K562 (cell line): Measurements from ENCODE around the gene ZNRF1. TPM values are rescaled to one million over a fixed set of nuclear protein-coding genes. Genes with fewer than 3 reads are reported as not detected.

Experiments used
- MXI1 ChIP-seq: IDR thresholded peaks from 2 replicates; pipeline ENCODE4 v1.6.1; 2011; ENCODE audit warnings: low read depth, mild to moderate bottlenecking, improper control_type of control experiment, low read length
- MYC ChIP-seq, 2 experiments: fragments of 250-450 bp in 1 of 2; sonication (Bioruptor Pico) in 1 of 2; IDR thresholded peaks; 2 replicates each; pipeline versions ENCODE4 v1.5.1 to v1.6.1; 2012 to 2021; ENCODE audit warnings: low read depth in 2 of 2, borderline replicate concordance in 1 of 2, improper control_type of control experiment in 1 of 2, low read length in 1 of 2, mild to moderate bottlenecking in 1 of 2, moderate library complexity in 1 of 2
- PHB ChIP-seq: fragments of 250-450 bp; sonication (Bioruptor Pico); IDR thresholded peaks from 2 replicates; pipeline ENCODE4 v1.5.0; 2021
- SAP30 ChIP-seq: fragments of 200-600 bp; sonication (generic); IDR thresholded peaks from 2 replicates; pipeline ENCODE4 v1.6.1; 2012; ENCODE audit warnings: borderline replicate concordance, low read depth, mild to moderate bottlenecking, moderate library complexity, low read length, control low read depth, inconsistent platforms; ENCODE audit not compliant: insufficient read depth, poor library complexity, severe bottlenecking
- SREBF1 ChIP-seq: fragments of 150-350 bp; IDR thresholded peaks from 2 replicates; pipeline ENCODE4 v1.6.1; 2014; ENCODE audit warnings: antibody characterized with exemption, low read depth, low read length, borderline replicate concordance
- TBP ChIP-seq: optimal IDR thresholded peaks from 2 replicates; pipeline ENCODE3; 2011; ENCODE audit warnings: low read depth, low read length, improper control_type of control experiment
- ZBTB17 ChIP-seq: fragments of 450-650 bp; formaldehyde crosslinking; IDR thresholded peaks from 2 replicates; pipeline ENCODE4 v1.4.0; 2020; ENCODE audit warnings: mild to moderate bottlenecking
- polyA plus RNA-seq, 8 experiments: library from polyadenylated mRNA; depleted of rRNA in 4 of 8; stranded (reverse) in 5 of 8; unstranded in 3 of 8; fragments of >200 nt; fragmentation: Nextera tagmentation in 2 of 8; fragmentation: Illumina TruSeq in 1 of 8; extraction: Ambion mirVana in 2 of 8; extraction: Trizol in 1 of 8; gene quantifications; 2 replicates each; pipeline versions ENCODE4 v1.2.1 to v1.2.3, GENCODE V29; 2011 to 2014; ENCODE audit warnings: inconsistent platforms in 1 of 8, missing spikeins in 1 of 8
- total RNA-seq, 7 experiments: library from RNA; depleted of rRNA in 6 of 7; stranded (reverse); fragments of >200 nt in 6 of 7; fragmentation: Illumina TruSeq in 2 of 7; extraction: Trizol in 2 of 7; gene quantifications; 2 replicates each; pipeline versions ENCODE4 v1.2.1 to v1.2.3, GENCODE V29; 2011 to 2021; ENCODE audit warnings: low replicate concordance in 1 of 7
- TF ChIP-seq, protein P1 (sequence below): conservative IDR thresholded peaks from 2 replicates; pipeline ENCODE4 v1.6.1; 2011; ENCODE audit warnings: low read depth, mild to moderate bottlenecking, low read length; ENCODE audit not compliant: control insufficient read depth
- TF ChIP-seq, protein P2 (sequence below): fragments of 450-650 bp; formaldehyde crosslinking; conservative IDR thresholded peaks from 2 replicates; pipeline ENCODE4 v1.4.0; 2022; ENCODE audit warnings: mild to moderate bottlenecking, missing genetic modification characterization
- TF ChIP-seq, protein P3 (sequence below), 2 experiments: fragments of 150-350 bp in 1 of 2; IDR thresholded peaks; 2 replicates each; pipeline ENCODE4 v1.6.1; 2012 to 2016; ENCODE audit warnings: low read depth in 2 of 2, low read length in 2 of 2, mild to moderate bottlenecking in 1 of 2, moderate library complexity in 1 of 2
- TF ChIP-seq, protein P4 (sequence below): fragments of 450-650 bp; IDR thresholded peaks from 2 replicates; pipeline ENCODE4 v1.6.1; 2016; ENCODE audit warnings: borderline replicate concordance
- TF ChIP-seq, protein P5 (sequence below): sonication (generic); formaldehyde crosslinking; IDR thresholded peaks from 2 replicates; pipeline ENCODE4 v1.8.0; 2022; ENCODE audit warnings: mild to moderate bottlenecking, missing genetic modification reagents

The ZNRF1 gene
- total and polyA plus RNA-seq, 9 of the 15 experiments (the other 6 are each of a cell fraction or from before 2014, with no cell fraction given): 9.5 to 37.7 (median 20.0) TPM

DNA sequence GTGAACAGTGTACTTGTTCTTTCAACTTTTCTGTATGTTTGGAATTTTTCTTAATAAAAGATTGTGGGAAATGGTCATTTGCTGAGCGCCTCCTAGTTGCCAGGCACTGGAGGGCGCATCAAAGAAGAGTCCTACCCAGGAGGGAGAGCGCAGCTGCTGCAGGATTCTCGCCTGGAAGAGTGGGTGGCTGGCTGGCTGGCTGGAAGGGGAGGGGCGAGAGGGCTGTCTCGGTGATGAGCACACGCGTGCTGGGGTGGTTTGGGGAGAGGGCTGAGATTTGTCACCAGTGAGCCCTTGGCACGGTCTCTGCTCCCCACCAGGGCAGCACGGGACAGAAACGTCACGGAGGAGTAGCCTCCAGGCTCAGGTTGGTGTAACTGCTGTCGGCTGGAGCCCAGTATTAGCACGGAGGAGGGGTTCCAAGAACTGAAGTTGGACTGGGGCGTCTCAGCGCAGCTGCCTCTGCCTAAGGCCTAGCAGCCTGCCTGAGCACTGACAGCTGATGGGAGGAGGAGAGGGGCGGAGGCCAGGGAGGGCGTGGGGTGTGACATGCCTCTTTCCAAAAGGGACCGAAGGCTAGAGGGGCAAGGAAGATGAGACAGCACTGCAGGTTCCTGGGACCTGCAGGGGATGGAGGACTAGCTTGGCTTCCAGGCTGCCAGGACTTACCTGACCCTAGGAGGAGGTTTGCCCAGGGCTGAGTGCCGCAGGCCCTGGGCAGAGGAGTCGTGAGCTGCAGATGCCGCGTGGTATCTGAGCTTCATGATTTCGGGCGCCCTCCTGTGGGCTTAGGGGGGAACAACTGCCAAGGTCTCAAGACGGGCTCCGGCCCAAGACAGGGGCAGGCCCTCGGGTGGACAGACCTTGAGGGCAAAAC lies 112.1 kb downstream of the ZNRF1 start (continued):
- TF ChIP-seq PHB (CRISPR knock-in tag): no peak; the same call in 1 of the 2 replicates
- TF ChIP-seq, protein P1, sequence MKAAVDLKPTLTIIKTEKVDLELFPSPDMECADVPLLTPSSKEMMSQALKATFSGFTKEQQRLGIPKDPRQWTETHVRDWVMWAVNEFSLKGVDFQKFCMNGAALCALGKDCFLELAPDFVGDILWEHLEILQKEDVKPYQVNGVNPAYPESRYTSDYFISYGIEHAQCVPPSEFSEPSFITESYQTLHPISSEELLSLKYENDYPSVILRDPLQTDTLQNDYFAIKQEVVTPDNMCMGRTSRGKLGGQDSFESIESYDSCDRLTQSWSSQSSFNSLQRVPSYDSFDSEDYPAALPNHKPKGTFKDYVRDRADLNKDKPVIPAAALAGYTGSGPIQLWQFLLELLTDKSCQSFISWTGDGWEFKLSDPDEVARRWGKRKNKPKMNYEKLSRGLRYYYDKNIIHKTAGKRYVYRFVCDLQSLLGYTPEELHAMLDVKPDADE: 0 out of 2 replicates have a peak, but pooled peaks have one; percentile 57
- TF ChIP-seq MYC (IDR thresholded peaks at IDR 0.05; ENCODE audit: low read depth, low read length): peak; percentile 94
- no peak; the same call in 1 of the 2 replicates for TF ChIP-seq MYC (CRISPR knock-in tag; IDR thresholded peaks at IDR 0.05; ENCODE audit: borderline replicate concordance, low read depth)
- TF ChIP-seq, protein P2, sequence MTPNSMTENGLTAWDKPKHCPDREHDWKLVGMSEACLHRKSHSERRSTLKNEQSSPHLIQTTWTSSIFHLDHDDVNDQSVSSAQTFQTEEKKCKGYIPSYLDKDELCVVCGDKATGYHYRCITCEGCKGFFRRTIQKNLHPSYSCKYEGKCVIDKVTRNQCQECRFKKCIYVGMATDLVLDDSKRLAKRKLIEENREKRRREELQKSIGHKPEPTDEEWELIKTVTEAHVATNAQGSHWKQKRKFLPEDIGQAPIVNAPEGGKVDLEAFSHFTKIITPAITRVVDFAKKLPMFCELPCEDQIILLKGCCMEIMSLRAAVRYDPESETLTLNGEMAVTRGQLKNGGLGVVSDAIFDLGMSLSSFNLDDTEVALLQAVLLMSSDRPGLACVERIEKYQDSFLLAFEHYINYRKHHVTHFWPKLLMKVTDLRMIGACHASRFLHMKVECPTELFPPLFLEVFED (CRISPR knock-in tag): no peak
- peak; percentile 86; the same call in 1 of the 2 replicates for TF ChIP-seq MXI1
- TF ChIP-seq, protein P3, sequence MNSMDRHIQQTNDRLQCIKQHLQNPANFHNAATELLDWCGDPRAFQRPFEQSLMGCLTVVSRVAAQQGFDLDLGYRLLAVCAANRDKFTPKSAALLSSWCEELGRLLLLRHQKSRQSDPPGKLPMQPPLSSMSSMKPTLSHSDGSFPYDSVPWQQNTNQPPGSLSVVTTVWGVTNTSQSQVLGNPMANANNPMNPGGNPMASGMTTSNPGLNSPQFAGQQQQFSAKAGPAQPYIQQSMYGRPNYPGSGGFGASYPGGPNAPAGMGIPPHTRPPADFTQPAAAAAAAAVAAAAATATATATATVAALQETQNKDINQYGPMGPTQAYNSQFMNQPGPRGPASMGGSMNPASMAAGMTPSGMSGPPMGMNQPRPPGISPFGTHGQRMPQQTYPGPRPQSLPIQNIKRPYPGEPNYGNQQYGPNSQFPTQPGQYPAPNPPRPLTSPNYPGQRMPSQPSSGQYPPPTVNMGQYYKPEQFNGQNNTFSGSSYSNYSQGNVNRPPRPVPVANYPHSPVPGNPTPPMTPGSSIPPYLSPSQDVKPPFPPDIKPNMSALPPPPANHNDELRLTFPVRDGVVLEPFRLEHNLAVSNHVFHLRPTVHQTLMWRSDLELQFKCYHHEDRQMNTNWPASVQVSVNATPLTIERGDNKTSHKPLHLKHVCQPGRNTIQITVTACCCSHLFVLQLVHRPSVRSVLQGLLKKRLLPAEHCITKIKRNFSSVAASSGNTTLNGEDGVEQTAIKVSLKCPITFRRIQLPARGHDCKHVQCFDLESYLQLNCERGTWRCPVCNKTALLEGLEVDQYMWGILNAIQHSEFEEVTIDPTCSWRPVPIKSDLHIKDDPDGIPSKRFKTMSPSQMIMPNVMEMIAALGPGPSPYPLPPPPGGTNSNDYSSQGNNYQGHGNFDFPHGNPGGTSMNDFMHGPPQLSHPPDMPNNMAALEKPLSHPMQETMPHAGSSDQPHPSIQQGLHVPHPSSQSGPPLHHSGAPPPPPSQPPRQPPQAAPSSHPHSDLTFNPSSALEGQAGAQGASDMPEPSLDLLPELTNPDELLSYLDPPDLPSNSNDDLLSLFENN (IDR thresholded peaks at IDR 0.05; ENCODE audit: low read depth in 2 of 2, low read length in 2 of 2): peak in 1 of 2 experiments; percentile 64; a peak in 1 of 4 replicates
- TF ChIP-seq SREBF1: no peak
- TF ChIP-seq ZBTB17 (CRISPR knock-in tag): peak; percentile 52; the same call in 1 of the 2 replicates
- TF ChIP-seq, protein P4, sequence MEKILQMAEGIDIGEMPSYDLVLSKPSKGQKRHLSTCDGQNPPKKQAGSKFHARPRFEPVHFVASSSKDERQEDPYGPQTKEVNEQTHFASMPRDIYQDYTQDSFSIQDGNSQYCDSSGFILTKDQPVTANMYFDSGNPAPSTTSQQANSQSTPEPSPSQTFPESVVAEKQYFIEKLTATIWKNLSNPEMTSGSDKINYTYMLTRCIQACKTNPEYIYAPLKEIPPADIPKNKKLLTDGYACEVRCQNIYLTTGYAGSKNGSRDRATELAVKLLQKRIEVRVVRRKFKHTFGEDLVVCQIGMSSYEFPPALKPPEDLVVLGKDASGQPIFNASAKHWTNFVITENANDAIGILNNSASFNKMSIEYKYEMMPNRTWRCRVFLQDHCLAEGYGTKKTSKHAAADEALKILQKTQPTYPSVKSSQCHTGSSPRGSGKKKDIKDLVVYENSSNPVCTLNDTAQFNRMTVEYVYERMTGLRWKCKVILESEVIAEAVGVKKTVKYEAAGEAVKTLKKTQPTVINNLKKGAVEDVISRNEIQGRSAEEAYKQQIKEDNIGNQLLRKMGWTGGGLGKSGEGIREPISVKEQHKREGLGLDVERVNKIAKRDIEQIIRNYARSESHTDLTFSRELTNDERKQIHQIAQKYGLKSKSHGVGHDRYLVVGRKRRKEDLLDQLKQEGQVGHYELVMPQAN: peak; percentile 97
- TF ChIP-seq TBP: no peak
- peak; percentile 82 for TF ChIP-seq SAP30
- TF ChIP-seq, protein P5, sequence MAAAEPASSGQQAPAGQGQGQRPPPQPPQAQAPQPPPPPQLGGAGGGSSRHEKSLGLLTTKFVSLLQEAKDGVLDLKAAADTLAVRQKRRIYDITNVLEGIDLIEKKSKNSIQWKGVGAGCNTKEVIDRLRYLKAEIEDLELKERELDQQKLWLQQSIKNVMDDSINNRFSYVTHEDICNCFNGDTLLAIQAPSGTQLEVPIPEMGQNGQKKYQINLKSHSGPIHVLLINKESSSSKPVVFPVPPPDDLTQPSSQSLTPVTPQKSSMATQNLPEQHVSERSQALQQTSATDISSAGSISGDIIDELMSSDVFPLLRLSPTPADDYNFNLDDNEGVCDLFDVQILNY: no peak
